SHP77 (cell line): ENCODE measurements around the gene IQSEC1.

Experiments
- DNase-seq, 2 experiments: peaks; one replicate each; lab custom pipeline; 2025; lab: John Stamatoyannopoulos, UW

The IQSEC1 gene

DNA sequence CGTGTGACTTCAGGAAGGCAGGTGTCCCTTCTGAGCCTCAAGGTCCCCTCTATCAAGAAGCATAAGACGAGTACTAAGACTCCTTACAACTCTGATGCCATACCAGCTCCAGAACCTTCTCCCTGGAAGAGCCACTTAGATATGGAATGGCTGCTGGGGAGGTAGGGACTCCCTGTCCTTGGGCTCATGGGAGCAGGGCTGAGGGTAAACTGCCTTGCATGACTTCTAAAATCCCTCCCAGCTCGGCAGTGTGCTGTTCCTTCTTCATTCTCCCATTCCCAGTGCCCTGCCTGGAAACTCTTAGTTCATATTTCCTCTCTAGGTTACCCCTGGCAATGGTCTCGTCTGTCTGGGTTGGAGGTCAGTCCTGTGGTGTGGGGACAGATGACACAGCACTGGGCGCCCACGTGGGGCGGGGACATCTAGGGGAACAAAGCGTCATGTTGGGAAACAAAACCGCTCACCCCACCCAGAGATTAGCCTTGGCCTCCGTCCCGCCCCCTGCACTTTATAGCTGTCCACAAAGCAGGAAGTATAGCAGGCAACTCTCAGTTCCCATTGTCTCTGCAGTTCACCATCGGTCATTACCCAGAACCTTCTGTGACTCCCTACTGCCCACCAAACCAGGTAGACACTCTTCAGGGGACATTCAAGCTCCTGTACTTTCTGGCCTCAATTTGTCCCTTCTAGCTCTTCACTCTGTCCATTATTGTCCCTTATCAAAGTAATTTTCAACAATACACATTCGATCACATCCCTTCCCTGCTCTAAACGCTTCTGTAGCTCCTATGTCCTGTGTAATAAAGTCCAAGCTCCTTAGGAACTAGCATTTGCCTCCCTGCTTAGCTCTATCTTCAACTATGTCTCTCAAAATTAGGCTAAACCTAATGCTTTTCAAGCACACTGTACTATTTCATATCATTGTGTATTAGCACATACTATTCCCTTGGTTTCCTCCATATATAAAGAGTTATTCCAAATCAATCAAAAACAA is 73.8 kb downstream of the IQSEC1 start:
- DNase-seq, result no peak

DNA sequence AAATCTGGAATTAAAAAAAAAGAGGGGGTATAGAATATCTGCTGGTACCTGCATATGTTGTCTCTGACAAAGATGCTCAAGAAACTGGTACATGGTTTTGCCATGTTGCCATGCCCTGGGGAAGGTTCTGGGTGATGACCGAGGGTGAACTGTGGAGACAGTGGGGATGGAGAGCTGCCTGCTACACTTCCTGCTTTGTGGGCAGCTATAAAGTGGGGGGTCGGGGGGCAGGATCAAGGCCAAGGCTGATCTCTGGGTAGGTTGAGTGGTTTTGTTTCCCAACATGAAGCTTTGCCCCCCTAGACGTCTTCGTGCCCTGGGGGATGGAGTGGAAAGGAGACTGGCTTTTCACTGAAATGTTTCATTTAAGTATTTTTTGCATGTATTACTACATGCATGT is 74.6 kb downstream of the IQSEC1 start:
- no peak for DNase-seq

DNA sequence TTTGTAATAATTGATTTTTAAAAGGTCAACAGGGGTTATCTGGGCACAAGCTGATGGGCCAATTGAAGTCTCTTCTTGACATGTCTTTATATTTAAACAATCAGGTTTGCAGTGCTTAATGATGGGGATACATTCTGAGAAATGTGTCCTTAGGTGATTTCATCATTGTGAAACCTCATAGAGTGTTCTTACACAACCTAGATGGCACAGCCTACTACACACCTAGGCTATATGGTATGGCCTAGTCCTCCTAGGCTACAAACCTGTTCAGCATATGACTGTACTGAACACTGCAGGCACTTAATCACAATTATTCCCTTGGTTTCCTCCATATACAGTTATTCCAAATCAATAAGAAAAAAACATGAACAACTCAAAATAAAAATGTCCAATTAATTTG is 75.8 kb downstream of the IQSEC1 start:
- no peak for DNase-seq

DNA sequence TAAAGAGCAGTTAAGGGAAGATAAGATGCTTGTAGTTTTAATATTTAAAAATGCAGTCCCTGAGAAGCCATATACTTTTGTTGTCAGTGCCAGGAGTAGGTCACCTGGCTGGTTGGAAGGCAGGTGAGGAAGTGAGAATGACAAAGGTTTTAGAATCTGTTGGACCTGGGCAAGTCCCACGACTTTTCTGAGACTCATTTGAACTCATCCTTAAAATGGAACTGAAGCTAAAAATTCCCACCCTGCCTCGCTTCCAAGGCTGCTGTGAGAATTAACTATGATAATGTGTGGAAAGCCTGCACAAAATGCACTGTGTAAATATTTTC is 77.1 kb downstream of the IQSEC1 start:
- no peak for DNase-seq

DNA sequence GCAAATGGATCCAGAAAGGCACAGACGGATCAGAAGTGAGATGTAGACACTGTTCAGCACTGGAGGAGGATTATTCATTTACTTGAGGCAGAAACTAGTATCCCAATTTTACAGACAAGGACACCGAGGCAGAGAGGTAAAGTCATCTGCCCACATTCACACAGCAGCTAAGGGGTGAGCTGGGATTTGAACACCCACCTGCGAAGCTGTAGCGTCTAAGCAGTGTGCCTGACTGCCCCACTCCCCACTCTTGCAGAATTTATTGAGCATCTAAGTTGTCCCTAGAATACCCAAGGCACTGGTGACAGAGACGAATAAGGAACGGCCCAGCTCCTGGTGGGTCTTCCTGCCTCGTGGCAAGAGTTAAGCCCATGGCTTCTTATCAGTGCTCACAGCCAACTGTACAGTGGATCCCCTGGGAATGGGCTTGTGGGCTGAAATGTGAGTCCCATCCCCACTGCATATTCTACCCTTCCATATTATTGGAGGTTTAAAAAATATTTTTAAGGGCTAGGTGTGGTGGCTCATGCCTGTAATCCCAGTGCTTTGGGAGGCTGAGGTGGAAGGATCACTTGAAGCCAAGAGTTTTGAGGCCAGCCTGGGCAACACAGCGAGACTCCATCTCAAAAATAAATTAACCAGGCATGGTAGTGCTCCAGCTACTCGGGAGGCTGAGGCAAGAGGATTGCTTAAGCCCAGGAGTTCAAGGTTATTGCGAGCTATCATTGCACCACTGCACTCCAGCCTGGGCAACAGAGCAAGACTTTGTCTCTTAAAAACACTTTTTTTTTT is 77.6 kb downstream of the IQSEC1 start:
- DNase-seq, result no peak

DNA sequence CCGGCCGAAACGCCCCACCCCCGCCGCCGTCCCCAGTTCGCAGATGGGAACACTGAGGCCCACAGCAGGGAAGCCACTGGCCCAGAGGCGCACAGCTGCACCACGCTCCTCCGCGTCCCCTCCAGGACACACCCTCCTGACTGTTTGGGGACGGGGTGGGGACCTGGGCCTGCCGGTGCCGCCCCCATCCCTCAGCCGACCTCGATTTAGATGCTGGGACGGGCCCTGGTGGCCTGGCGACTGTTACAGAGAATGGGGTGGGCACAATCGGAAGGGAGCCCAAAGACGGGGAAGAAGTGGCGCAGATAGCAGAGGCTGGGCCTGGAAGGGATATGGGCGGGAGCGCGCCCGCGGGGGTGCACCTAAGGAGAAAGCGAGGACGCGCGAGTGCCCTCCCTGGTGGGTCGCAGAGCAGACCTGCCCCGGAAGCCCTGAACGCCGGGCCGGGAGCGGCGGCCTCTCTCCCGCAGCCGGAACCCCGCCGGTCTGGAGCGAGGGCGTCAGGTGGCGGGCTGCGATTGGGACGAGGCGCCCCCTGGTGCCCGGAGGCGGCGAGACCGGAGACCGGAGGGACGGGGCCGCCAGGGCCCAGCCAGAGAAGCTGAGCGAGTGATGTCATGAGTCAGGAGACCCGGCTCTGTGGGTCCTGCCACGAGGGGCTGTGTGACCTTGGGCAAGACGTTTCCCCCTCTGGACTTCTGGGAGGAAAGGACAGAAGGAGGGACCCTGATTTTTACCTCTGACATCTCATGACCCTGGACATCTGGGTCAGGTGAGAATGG is 78.4 kb downstream of the IQSEC1 start:
- DNase-seq, result no peak

DNA sequence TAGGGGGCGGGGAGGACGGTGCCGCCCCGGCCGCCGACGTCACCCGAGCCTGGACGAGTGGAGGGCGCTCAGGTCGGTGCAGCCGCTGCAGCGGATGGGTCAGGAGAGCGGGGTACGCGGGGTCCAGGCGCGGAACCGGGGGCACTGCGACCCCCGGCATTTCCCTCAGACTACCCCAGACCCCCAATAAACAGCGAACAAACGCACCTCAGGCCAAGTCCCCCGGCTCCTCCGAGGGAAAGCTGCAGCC is 78.9 kb downstream of the IQSEC1 start:
- DNase-seq, result no peak

DNA sequence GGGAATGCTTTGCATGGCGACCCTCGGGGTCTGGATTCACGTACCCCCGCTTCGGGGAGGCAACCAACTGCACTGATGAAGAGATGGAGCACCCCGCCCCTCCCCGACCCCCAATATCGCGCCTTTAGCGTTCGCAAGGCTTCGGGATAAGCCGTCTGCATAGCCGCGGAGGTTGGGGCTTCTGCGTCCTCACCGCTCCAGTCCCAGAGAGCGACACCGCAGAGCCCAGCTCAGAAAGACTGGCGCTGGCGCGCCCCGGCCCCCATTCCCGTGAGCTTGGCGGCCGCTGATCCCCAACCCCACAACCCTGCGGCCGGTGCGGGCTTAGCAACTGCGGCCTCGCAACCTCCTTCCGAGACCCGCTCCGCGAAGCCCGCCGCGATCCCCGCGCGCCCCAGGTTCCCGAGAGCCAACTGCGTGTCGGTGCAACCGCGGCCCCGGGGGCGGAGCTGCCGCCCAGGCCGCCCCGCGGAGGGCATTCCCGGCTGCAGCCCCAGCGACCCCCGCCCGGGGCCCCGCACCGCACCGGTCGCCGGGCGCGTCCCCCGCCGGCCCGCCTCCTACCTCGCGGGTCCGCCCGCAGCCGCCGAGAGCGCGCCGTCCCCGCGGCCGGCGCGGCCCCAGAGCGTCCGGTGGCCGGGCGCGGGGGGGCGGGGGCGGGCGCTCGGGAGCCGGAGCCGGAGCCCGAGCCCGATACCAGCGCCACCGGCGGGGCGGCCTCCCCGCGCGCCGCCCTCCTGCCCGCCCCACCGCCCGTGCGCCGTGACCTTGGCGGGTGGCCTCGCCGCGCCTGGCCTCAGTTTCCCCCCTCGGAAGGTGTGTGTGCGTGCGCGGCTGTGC is 79.5 kb downstream of the IQSEC1 start:
- no peak for DNase-seq

DNA sequence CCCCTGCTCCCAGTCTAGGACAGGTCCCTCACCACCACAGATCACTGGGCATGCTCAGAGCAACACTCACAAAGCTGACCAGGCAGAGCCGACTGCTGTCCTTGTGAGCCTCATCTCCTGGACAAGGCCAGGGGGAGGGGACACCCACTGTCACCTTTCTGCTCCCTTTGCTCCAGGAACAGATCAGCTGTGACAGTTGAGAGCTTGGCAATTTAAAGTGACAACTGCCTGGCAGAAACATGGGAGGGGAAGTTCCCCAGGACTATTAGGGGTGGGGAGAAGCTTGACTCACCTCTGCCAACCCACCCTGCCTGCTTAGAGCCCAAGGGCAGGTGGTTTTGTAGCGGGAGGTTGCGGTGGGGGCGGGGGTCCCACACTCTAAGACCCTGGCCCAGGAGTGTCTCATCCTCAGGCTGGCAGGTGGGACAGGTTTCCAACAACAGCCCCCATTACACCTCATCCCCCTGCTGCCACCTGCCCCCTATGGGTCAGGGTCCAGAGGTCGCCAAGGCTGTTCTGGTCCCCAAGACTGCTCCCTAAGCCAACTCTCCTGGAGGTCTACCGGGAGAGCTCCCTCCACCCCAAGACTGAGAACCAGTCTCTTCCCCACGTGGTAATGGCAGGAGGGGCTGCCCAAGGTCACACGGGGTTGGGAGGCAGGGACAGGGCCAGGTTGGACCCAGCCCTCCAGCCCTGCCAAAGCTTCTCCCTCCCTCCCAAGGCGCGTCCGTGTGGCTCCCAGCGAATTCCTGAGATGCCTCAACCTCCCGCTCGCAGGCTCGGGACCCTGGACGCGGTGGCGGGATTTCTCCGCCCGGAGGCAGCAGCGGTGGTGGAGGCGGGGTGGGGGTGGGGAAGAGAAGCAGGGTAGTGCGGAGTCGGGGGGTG is 80.4 kb downstream of the IQSEC1 start:
- DNase-seq, result no peak

DNA sequence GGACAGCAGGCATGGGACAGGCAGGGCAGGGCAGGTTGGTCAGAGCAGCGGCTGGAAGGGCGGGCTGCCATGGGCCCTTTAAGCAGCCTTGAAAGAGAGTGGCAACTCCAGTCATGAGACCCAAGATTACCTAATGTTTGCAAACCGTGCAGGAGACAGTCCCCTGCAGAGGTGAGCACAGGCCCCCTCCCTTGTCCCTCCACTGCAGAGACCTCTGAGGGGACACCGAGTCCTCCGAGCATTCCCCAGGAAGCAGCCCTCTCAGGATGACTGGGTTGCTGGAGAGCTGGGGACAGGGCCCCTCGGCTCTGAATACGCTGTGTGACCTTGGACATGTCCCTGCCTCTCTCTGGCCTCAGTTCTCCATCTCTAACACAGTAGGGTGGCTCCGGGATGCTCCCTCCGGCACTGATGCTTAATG is 81.4 kb downstream of the IQSEC1 start:
- no peak for DNase-seq

DNA sequence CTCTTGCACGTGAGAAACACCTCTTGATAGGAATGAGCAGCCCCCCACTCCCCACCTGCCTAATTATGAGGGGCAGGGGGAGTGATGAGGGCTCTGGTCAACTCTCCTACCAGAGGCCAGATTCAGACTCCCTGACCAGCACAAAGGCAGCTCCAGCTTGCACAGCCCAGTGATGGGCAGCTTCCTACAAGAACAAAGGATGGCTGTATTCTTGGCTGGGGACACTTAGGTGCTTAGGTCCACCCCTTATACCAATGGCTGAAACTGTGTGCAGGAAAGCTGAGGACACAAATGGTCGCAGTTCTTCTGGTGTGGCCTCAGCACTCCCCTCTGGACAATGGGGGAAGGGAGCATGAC is 81.8 kb downstream of the IQSEC1 start:
- DNase-seq, result no peak

DNA sequence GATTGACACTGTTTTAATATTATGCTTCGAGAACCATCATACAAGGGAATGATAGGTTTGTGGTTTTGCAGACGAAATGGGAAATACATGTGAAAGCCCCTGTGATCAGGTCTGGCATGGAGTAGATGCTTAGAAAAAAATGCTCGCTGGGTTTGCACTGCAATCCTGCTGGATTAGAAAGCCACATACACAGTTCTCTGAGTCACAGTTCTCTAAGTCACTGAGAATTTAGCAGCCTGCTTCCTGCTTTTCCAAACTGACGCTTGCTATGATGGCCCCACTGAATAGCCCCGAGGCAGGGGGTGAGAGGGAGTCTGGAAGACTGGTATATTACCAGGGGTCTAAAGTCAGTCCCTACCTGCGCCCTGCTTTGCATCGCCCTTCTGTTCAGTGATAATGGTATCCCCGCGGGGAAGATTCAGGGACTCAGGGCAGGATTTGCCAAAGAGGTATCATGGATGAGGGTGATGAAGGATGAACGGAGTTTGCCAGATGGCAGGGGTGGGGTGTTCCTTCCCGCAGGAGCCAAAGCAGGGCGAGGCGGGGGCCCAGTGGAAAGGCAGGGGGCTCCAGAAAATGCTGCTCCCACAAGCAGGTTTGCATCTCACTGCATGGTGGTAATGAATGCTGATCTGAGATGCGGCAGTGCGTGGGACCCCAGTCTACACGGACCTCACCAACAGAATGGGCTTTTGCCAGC is 82.3 kb downstream of the IQSEC1 start:
- no peak for DNase-seq

DNA sequence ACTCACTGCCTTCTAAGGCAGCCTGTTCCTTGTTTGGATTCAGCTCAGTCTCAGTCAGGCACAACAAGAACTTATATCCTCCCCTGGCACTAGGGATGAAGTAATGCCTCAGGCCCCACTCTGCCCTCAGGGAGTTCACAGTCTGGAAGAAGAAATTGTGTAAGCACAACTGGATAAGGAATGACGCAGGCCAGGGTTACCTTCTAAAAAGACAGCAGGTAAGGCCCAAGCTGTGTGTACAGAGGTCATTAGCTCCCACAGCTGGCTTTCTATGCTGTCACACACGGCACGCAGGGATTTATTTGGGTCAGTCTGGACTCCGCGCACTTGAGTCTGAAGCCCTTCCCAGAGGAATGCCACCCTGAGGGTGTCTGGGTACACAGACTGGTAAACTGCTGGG is 82.9 kb downstream of the IQSEC1 start:
- no peak for DNase-seq

DNA sequence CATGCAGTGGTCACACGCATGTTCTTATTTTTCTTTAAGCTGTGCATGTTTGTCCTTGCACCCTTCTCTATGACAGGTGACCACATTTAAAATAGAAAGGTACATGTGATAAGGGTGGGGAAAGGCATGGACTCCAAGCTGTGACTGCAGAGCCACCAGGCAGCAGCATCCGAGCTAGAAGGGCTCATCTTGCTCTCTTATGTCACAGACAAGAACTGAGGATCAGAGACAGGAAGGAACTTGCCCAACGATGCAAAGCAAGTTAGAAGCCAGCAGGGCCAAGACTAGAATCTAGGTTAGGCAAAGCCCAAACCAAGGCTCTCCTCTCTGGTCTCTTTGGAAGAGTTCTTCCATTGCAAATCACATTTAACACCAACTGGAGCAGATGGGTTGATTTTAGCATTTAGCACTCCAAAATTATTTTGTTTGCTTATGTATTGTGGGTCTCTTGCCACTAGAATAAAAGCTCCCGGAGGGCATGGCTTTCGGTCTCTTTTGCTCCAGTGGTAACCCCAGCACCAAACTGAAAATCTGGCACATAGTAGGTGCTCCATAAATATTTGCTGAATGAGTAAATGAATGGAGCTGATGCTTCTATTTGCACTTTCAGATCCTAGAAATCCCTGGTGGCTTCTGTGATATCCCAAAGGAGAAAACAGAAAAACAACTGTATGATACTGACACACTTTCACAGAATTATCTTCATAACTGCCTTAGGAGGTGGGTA is 84.3 kb downstream of the IQSEC1 start:
- DNase-seq, result no peak

DNA sequence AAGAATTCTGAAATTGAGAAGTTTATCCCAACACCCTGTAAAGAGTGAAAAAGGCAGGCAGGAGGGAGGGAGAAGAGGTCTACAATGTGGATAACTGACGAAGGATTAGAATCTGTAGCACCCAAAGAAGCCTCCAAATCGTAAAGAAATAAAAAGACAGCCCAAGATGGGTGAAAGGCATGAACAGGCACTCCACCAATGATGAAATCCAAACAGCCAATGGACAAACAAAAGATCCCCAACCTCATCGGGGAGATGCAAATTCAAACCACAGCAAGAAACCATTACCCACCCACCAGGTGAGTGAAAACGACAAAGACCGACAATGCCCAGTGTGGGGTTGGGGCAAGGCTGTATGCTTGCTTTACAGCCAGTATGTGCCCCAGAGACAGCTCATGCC is 85.6 kb downstream of the IQSEC1 start:
- DNase-seq, result no peak

DNA sequence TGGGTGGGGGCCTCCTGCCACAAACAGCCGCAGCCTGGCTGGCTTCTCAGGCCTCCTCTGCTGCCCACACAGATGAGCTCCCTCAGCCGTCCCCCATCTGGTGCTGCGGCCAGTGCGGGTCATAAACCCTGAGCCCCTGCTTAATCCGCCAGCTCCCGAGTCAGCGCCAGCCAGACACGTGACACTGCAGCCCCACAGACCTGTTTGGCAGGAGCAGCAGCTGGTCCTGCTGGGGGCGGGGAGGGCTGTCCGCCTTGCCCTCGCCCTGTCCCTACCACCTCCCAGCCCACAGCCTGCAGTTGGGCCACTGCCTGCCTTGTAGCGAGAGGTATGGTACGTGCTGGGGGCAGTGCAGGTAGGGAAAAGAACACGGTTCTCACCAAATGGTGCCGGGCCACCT is 86.2 kb downstream of the IQSEC1 start:
- peak; percentile 30 to 60 for DNase-seq

DNA sequence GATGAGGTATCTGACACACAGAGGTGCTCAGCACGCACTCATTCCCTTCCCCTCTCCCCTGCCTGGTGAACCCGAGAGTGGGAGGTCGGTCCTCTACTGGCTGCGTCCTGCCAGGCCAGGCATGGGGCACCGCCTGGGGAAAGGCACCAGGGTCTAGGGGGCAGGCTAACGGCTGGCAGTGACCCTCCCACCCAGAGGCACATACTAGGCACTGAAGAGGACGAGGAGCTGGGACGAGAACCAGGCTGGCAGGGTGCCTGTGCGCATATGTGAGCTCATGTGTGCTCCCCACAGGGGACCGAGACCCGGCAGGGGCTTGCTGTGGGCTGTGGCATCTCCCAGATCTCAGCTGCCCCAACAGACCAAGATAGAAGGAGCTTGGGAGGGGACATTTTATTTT is 86.7 kb downstream of the IQSEC1 start:
- no peak for DNase-seq

DNA sequence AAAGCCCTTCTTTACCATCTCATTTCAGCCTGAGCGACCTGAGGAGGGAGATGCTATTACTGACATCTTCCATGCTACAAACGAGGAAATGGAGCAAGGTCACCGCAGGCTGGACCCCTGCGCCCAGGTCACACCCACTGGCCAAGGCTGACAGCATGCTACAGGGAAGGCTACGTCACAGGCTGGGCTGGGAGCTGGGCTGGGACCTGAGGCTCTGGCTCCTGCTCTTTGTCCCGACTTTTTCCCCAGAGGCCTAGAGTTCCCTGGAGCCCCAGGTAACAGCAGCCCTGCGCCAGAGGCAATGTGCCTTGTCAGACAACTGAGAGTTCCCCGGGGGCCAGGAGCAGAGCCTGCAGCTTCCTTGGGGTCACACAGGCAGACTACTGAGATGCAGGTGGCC is 87.2 kb downstream of the IQSEC1 start:
- DNase-seq, result no peak

DNA sequence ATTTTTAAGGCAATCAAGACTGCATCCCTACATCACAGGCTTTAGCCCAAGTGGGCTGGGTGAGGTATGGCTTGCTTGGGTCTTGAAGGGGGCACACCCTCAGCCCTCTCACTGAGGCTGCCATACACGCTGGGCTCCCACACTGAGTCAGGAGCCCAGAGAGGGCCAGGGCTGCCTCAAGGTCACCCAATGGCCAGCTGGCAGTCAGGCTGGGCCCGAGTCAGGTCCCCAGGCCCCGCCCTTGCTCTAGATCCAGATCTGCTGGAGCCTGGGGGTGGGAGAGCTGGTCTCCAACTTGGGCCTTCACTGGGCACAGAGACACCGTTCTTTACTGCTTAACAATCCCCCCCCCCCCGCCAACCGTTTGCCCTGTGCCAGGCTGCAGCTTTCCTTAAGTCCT is 88.1 kb downstream of the IQSEC1 start:
- no peak for DNase-seq
